DOHH2 (cell line): ENCODE measurements around the gene UNC5C.

Experiments
- H3F3A ChIP-seq: fragments of 200-600 bp; sonication (generic), shearing (Covaris generic); 2 replicates; pipeline ENCODE4 v1.6.0; 2016; ENCODE audit warnings: antibody characterized with exemption, mild to moderate bottlenecking; ENCODE audit not compliant: control insufficient read depth, insufficient read depth
- H3K27ac ChIP-seq: fragments of 200-600 bp; sonication (generic); 2 replicates; pipeline ENCODE4 v1.5.1; 2014; ENCODE audit warnings: low read depth, mild to moderate bottlenecking, low read length, moderate library complexity
- H3K27me3 ChIP-seq: fragments of 200-600 bp; sonication (generic); 2 replicates; pipeline ENCODE4 v1.6.1; 2014; ENCODE audit warnings: mild to moderate bottlenecking, low read length, mixed read lengths; ENCODE audit not compliant: control insufficient read depth
- H3K36me3 ChIP-seq: fragments of 200-600 bp; sonication (generic); 2 replicates; pipeline ENCODE4 v1.6.1; 2014; ENCODE audit warnings: mild to moderate bottlenecking, low read length, moderate library complexity, mixed read lengths; ENCODE audit not compliant: control insufficient read depth
- H3K4me1 ChIP-seq: fragments of 200-600 bp; sonication (generic); 2 replicates; pipeline ENCODE4 v1.6.1; 2014; ENCODE audit warnings: mild to moderate bottlenecking, low read length, mixed read lengths; ENCODE audit not compliant: control insufficient read depth
- H3K4me2 ChIP-seq: fragments of 200-600 bp; sonication (generic); 2 replicates; pipeline ENCODE4 v1.6.0; 2014; ENCODE audit warnings: mild to moderate bottlenecking, low read length, moderate library complexity
- H3K4me3 ChIP-seq: fragments of 200-600 bp; sonication (generic); 2 replicates; pipeline ENCODE4 v1.5.1; 2014; ENCODE audit warnings: mild to moderate bottlenecking, low read length, mixed read lengths
- H3K79me2 ChIP-seq: fragments of 200-600 bp; sonication (generic); 2 replicates; pipeline ENCODE4 v1.6.1; 2014; ENCODE audit warnings: mild to moderate bottlenecking, low read length, mixed read lengths; ENCODE audit not compliant: control insufficient read depth
- H3K9me2 ChIP-seq: fragments of 200-600 bp; sonication (generic); replicated peaks from 2 replicates; pipeline ENCODE4 v1.6.1; 2014; ENCODE audit warnings: mild to moderate bottlenecking, low read length, mixed read lengths; ENCODE audit not compliant: control insufficient read depth
- H3K9me3 ChIP-seq: fragments of 200-600 bp; sonication (generic); 2 replicates; pipeline ENCODE4 v1.6.1; 2014; ENCODE audit warnings: antibody characterized with exemption, low read length, mixed read lengths; ENCODE audit not compliant: control insufficient read depth, insufficient read depth
- H4K20me1 ChIP-seq: fragments of 200-600 bp; sonication (generic); 2 replicates; pipeline ENCODE4 v1.6.0; 2014; ENCODE audit warnings: low read depth, mild to moderate bottlenecking, antibody characterized with exemption, low read length, moderate library complexity; ENCODE audit not compliant: control insufficient read depth, insufficient read depth
- EZH2phosphoT487 ChIP-seq: fragments of 200-600 bp; sonication (generic); IDR thresholded peaks from 2 replicates; pipeline ENCODE4 v1.6.1; 2017; ENCODE audit warnings: borderline replicate concordance, mild to moderate bottlenecking, antibody characterized with exemption, low read length, moderate library complexity, mixed read lengths
- TF ChIP-seq, protein P1 (sequence below): fragments of 200-600 bp; sonication (generic); IDR thresholded peaks from one replicate; pipeline ENCODE4 v1.5.1; 2014; ENCODE audit warnings: antibody characterized with exemption, mild to moderate bottlenecking, low read depth, low read length; ENCODE audit not compliant: poor library complexity, severe bottlenecking

The UNC5C gene

DNA sequence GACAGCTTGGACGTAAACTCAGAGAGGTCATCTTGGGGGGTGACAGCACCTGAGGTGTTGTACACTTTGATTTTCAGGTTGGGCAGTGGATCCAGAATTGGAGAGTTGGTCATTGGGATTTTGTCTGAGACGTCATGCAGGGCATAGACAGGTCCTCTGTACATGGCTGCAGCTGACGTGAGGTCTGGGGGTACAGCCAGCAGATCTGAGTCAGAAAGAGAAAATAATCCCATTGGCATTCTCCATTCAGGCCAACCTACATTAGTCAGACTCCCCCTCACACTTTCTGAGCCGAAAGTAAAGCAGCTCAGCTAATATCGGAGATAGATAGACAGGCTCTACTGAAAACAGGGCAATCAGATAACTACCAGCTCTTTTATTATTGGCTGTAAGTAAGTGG is 329.7 kb downstream of the UNC5C start:
- no peak for TF ChIP-seq EZH2phosphoT487
- TF ChIP-seq, protein P1, sequence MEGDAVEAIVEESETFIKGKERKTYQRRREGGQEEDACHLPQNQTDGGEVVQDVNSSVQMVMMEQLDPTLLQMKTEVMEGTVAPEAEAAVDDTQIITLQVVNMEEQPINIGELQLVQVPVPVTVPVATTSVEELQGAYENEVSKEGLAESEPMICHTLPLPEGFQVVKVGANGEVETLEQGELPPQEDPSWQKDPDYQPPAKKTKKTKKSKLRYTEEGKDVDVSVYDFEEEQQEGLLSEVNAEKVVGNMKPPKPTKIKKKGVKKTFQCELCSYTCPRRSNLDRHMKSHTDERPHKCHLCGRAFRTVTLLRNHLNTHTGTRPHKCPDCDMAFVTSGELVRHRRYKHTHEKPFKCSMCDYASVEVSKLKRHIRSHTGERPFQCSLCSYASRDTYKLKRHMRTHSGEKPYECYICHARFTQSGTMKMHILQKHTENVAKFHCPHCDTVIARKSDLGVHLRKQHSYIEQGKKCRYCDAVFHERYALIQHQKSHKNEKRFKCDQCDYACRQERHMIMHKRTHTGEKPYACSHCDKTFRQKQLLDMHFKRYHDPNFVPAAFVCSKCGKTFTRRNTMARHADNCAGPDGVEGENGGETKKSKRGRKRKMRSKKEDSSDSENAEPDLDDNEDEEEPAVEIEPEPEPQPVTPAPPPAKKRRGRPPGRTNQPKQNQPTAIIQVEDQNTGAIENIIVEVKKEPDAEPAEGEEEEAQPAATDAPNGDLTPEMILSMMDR = no peak
- no peaks in the 10 kb centered on the region for H3K36me3 ChIP-seq
- no peak overlapping the region for H3K27ac ChIP-seq
- H3K9me3 ChIP-seq = no peaks in the 10 kb centered on the region
- H3K79me2 ChIP-seq = no peaks in the 10 kb centered on the region
- no peaks in the 10 kb centered on the region for H3K27me3 ChIP-seq
- no peaks in the 10 kb centered on the region for H3K9me2 ChIP-seq
- no peaks in the 10 kb centered on the region for H3F3A ChIP-seq
- H3K4me2 ChIP-seq = no peak overlapping the region
- H3K4me3 ChIP-seq = no peak overlapping the region
- no peaks in the 10 kb centered on the region for H3K4me1 ChIP-seq
- H4K20me1 ChIP-seq = no peaks in the 10 kb centered on the region

DNA sequence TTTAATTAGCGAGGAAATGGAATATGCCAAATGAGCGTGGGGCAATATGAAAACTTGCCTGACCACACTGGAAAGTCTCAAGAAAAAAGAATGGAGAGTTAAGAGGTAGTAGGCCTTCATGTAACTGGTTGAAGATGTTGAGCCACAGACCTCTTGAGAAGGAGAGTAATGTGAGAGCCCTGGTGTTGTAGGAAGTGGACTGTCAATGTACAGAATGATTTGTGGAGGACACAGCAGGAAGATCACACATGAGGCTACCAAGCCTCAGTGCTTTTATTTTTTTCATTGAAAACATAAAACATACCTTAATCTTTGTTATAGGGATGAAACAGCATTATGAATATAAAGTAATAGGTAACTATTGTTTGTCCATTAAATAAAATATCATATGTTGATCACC is 331.6 kb downstream of the UNC5C start:
- no peak overlapping the region for H3K4me3 ChIP-seq
- no peaks in the 10 kb centered on the region for H3K4me1 ChIP-seq
- H3K4me2 ChIP-seq = no peak overlapping the region
- no peaks in the 10 kb centered on the region for H3F3A ChIP-seq
- no peaks in the 10 kb centered on the region for H3K79me2 ChIP-seq
- TF ChIP-seq, protein P1 = no peak
- TF ChIP-seq EZH2phosphoT487 = no peak
- H3K27ac ChIP-seq = no peak overlapping the region
- H4K20me1 ChIP-seq = no peaks in the 10 kb centered on the region
- H3K36me3 ChIP-seq = no peaks in the 10 kb centered on the region
- H3K9me3 ChIP-seq = no peaks in the 10 kb centered on the region
- no peaks in the 10 kb centered on the region for H3K27me3 ChIP-seq
- no peaks in the 10 kb centered on the region for H3K9me2 ChIP-seq

DNA sequence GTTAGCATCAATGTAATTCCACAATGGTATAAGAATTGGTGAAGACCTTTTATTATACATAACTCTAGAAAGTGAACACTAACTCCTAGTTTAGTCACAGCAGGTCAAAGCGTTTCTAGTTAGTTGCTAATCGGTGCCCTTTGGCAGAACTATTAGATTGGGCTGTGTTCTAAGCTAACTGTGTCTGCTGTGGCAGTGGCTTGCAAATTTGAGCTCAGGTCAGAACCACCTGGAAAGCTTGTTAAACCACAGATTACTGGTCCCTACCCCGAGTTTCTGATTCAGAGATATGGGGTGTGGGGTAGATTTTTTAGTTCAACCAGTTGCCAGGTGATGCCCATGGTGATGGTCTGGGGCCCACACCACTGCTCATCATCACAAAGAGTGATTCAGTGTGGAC is 332.1 kb downstream of the UNC5C start:
- no peak overlapping the region for H3K27ac ChIP-seq
- H3K4me2 ChIP-seq = no peak overlapping the region

More for the DNA sequence above, 332.1 kb downstream of the UNC5C start:
- Histone ChIP-seq H3K9me2 (no peaks in the 10 kb centered on the region), H3K4me3 (no peak overlapping the region), H3K36me3 (no peaks in the 10 kb centered on the region), H3K79me2 (no peaks in the 10 kb centered on the region), H3K27me3 (no peaks in the 10 kb centered on the region), H3F3A (no peaks in the 10 kb centered on the region), H3K4me1 (no peaks in the 10 kb centered on the region), H3K9me3 (no peaks in the 10 kb centered on the region), H4K20me1 (no peaks in the 10 kb centered on the region)
- TF ChIP-seq EZH2phosphoT487 = no peak
- TF ChIP-seq, protein P1 = no peak
